Esophagus squamous epithelium (tissue), 5 donors: ENCODE results near the gene C1orf52. TPM values are rescaled to one million over a fixed set of nuclear protein-coding genes. Genes with fewer than 3 reads are reported as not detected.
"Not testable (repeated sequence)": the region's sequence is repeated elsewhere in the genome, so short reads cannot be mapped to it uniquely, and the experiment has no call there.

Experiments
- DNase-seq: peaks from one replicate; lab custom pipeline; 2025; lab: John Stamatoyannopoulos, UW
- H3K27ac ChIP-seq, 4 donors: fragments of 200-600 bp; sonication (generic); one replicate each; pipeline ENCODE4 v1.5.1; 2016 to 2019; ENCODE audit warnings: mild to moderate bottlenecking in 1 of 4
- H3K27me3 ChIP-seq, 4 donors: fragments of 200-600 bp; sonication (generic); 1 replicate in 3 of 4; 2 replicates in 1 of 4; pipeline versions ENCODE4 v1.5.1 to v1.6.0; 2017 to 2021; ENCODE audit warnings: antibody characterized with exemption in 1 of 4
- H3K36me3 ChIP-seq, 3 donors: fragments of 200-600 bp; sonication (generic); one replicate each; pipeline ENCODE4 v1.5.1; 2016 to 2019
- H3K4me1 ChIP-seq, 3 donors: fragments of 200-600 bp; sonication (generic); one replicate each; pipeline ENCODE4 v1.5.1; 2017 to 2019
- H3K4me3 ChIP-seq, 4 donors: fragments of 200-600 bp; sonication (generic); 1 replicate in 3 of 4; 2 replicates in 1 of 4; pipeline ENCODE4 v1.5.1; 2016 to 2019; ENCODE audit warnings: mild to moderate bottlenecking in 2 of 4, moderate library complexity in 1 of 4
- H3K9me3 ChIP-seq, 3 donors: fragments of 200-600 bp; sonication (generic); one replicate each; pipeline ENCODE4 v1.5.1; 2016 to 2019
- CTCF ChIP-seq, 6 experiments: fragments of 450-650 bp in 4 of 6; fragments of 200-600 bp in 2 of 6; sonication (generic) in 2 of 6; IDR thresholded peaks; one replicate each; pipeline ENCODE4 v1.5.1; 2016 to 2019; ENCODE audit warnings: antibody characterized with exemption in 6 of 6, mild to moderate bottlenecking in 4 of 6, moderate library complexity in 4 of 6
- POLR2A ChIP-seq, 4 donors: fragments of 450-650 bp; IDR thresholded peaks; one replicate each; pipeline ENCODE4 v1.6.1; 2017; ENCODE audit warnings: antibody characterized with exemption in 4 of 4, mild to moderate bottlenecking in 4 of 4, moderate library complexity in 3 of 4
- WGBS, 2 donors: methylation state at CpG; one replicate each; pipeline ENCODE4 v1.1.5; 2018; 5-methylcytosine and 5-hydroxymethylcytosine counted together
- intact Hi-C: fragments of 100-400 bp; cut with DNase I; formaldehyde crosslinking; loops from one replicate; pipeline ENCODE4 v1.15.0; 2022
- total RNA-seq, 4 donors: library from RNA; depleted of rRNA; stranded (reverse); fragments of >200 nt; gene quantifications; one replicate each; pipeline ENCODE4 v1.1.0, GENCODE V29; 2016
- donor health status: DM: yes; HTN: yes; CAD: no.

Gene C1orf52
- total RNA-seq, 4 donors from 2014 or later, result 9.1 to 15.2 (median 12.2) TPM

DNA sequence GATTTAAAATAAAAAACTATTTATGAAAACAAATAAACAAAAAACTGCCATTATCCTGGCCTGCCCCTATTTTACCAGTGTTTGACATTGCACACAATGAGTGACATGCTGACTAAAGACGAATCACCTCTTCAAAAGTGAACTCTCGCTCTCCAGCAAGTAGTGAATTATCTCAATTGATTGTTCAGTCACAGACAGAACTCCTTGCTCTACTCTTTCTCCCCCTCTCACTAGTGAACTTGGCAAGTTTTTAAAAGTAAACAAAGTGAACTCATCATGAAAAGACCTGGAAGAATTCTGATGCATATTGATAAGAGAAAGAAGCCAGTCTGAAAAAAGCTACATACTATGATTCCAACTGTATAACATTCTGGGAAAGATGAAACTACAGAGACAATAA is 4.7 kb upstream of the C1orf52 start:
- Histone ChIP-seq H3K27me3 (no peaks in the 10 kb centered on the region), H3K9me3 (no peaks in the 10 kb centered on the region), H3K4me3 (no peak overlapping the region), H3K27ac (no peak overlapping the region), H3K4me1 (peaks cover 0 to 8% (median 0%) of the 10 kb centered on the region in 3 donors), H3K36me3 (peaks cover 5 to 70% (median 16%) of the 10 kb centered on the region in 3 donors)
- intact Hi-C loops, result no loop called here
- TF ChIP-seq CTCF (IDR thresholded peaks at IDR 0.05) (no peak), POLR2A (IDR thresholded peaks at IDR 0.05) (no peak)
- DNase-seq, result no peak
- WGBS, 2 donors, result 57 to 59% methylated on average over 2 of the region's 2 CpGs

DNA sequence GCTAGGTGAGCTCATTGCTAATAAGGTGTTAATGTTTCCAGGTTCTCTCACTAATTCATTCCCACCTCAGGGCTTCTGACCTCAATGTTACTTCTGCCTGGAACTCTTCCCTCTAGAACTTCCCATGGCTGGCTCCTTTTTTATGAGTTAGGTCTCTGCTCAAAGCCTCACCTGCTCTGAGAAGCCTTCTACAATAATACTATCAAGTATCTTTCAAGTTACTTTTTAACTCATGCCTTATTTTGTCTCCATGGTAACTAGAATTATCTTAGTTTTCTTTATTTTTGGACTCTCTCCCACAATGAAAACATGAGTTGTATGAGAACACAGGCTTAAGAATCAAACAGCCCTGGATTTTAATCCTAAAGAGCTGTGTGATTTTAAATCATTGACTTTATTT is 3.5 kb upstream of the C1orf52 start:
- H3K4me3 ChIP-seq, result no peak overlapping the region
- no peaks in the 10 kb centered on the region for H3K9me3 ChIP-seq
- TF ChIP-seq POLR2A (IDR thresholded peaks at IDR 0.05) (no peak), CTCF (IDR thresholded peaks at IDR 0.05) (no peak)
- H3K36me3 ChIP-seq, result peaks cover 0 to 64% (median 7%) of the 10 kb centered on the region in 3 donors
- DNase-seq, result no peak
- H3K27me3 ChIP-seq, result no peaks in the 10 kb centered on the region
- H3K27ac ChIP-seq, result no peak overlapping the region
- intact Hi-C loops, result no loop called here
- H3K4me1 ChIP-seq, result peaks cover 0 to 18% (median 7%) of the 10 kb centered on the region in 3 donors

DNA sequence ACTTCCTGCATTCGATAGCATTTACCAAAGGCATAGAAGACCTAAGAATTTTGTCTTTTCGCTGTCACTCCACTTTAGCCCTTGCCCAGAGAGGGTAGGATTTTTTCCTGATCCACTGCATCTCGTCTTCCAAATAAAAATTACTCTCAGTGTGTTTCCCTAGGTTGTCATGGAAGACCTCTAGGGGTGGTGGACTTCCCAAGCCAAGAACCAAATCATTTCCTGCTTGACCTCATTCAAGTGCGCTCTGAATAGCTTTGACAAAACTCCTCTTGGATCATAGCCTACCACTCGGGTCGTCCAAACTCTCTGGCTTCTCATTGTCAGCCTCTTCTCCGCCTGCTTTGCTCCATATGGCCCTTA is 431 bp upstream of the C1orf52 start:
- Histone ChIP-seq H3K4me1 (peaks cover 0 to 48% (median 16%) of the 10 kb centered on the region in 3 donors), H3K27ac (peak overlapping the region; percentile 87 to 93 (median 92)), H3K27me3 (no peaks in the 10 kb centered on the region), H3K9me3 (no peaks in the 10 kb centered on the region), H3K4me3 (peak overlapping the region; percentile 94 to 99 (median 98)), H3K36me3 (peaks cover 0 to 62% (median 0%) of the 10 kb centered on the region in 3 donors)
- WGBS, 2 donors, result 28 to 33% methylated on average over 7 of the region's 7 CpGs
- TF ChIP-seq POLR2A (IDR thresholded peaks at IDR 0.05), result no peak
- TF ChIP-seq CTCF (IDR thresholded peaks at IDR 0.05), result no peak
- no peak for DNase-seq
- intact Hi-C loops, result loop anchor here (5.0 kb wide), 2 partner anchors 153 to 313 kb away; no protein-coding TSS in a partner anchor

GRCh38 chr1:85258536-85259117 is 835 bp downstream of the C1orf52 start:
- Histone ChIP-seq H3K4me3 (peak overlapping the region; percentile 94 to 99 (median 98)), H3K27ac (peak overlapping the region; percentile 87 to 93 (median 92)), H3K27me3 (no peaks in the 10 kb centered on the region), H3K9me3 (no peaks in the 10 kb centered on the region), H3K4me1 (peaks cover 0 to 61% (median 16%) of the 10 kb centered on the region in 3 donors), H3K36me3 (peaks cover 0 to 58% (median 0%) of the 10 kb centered on the region in 3 donors)
- DNase-seq, result no peak
- TF ChIP-seq POLR2A (IDR thresholded peaks at IDR 0.05), result no peak
- no peak for TF ChIP-seq CTCF (IDR thresholded peaks at IDR 0.05)
- intact Hi-C loops, result loop anchor here (5.0 kb wide), 2 partner anchors 151 to 311 kb away; no protein-coding TSS in a partner anchor
- 5 to 6% methylated on average over 9 to 14 of the region's 19 CpGs for whole genome bisulfite sequencing, 2 donors

- DNase-seq, intact Hi-C loops, H3K27me3 ChIP-seq, H3K4me1 ChIP-seq, H3K9me3 ChIP-seq, H3K4me3 ChIP-seq, H3K27ac ChIP-seq: not testable (repeated sequence)
- peaks cover 0 to 39% (median 5%) of the 10 kb centered on the region in 3 donors for H3K36me3 ChIP-seq
- 77 to 82% methylated on average over 3 of the region's 3 CpGs for WGBS, 2 donors
Measured at GRCh38 chr1:85249042-85249441, 10.4 kb downstream of the C1orf52 start.
